GM18499 (cell line): ENCODE results near the gene PIP4K2A.
"Not testable (repeated sequence)": the region's sequence is repeated elsewhere in the genome, so short reads cannot be mapped to it uniquely, and the experiment has no call there.

ENCODE experiments used
- ATAC-seq: cut with Tn5 transposase; IDR thresholded peaks from one replicate; pipeline ENCODE4 v1.9.1; 2021; ENCODE audit warnings: moderate number of reproducible peaks; ENCODE audit not compliant: insufficient read depth, unreplicated experiment

The PIP4K2A gene

GRCh38 chr10:22698941-22699440 lies 15.4 kb downstream of the PIP4K2A start:
- ATAC-seq = no peak

DNA sequence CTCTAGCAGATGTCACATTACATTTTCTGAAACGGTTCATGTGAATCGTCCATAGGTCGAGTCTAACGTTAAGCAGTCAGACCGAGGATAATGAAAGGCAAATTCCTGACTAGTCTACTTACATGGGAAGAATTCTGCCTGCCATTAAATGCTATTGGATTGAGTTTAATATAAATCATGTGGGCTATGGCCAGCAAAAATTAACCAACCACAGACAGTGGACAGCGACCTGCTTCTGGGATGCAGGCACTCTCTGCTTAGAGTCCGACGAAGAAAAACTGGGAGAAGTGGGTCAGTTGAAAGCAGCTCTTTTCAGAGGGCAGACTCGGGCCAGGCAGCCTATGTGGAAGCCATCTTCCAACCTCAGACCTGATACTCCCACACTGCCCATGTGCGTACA lies 16.6 kb downstream of the PIP4K2A start:
- ATAC-seq = no peak

GRCh38 chr10:22697101-22697500 lies 17.3 kb downstream of the PIP4K2A start:
- ATAC-seq = no peak

DNA sequence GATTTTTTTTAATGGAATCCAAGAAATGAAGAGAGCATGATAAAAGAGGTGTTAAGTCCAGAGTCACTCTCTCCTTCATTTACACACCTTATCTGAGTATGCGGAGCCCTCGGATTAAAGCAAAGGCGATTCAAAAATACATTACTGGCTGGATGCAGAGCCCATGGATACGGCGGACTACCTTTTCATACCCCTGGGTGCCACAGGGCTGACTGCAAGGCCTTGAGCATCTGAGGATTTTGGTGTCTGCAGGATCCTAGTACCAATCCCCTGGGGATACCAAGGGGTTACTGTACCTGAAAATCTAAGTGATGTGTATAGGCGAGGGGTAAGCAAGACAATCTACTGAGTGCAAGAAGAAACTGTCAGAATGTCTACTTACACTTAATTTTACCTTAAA lies 20.5 kb downstream of the PIP4K2A start:
- no peak for ATAC-seq

DNA sequence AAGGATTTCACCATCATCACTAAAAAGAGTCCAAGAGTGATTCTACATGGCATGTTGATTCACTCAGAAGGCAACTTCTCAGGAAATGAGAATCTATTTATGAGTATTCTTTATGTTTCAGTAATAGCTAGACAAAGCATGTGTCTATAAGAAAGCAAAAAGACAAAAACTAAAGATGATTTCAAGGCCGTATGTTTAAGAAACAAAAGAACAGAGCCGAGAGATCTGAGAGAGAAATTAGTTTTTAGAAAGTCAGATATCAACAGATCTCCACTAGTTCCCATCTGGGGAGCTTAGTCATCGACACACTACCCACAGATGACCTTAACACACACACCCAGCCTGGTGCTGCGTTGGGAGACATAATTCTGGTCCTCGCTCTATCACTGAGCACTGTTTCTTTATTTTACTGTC lies 21.0 kb downstream of the PIP4K2A start:
- ATAC-seq = no peak

DNA sequence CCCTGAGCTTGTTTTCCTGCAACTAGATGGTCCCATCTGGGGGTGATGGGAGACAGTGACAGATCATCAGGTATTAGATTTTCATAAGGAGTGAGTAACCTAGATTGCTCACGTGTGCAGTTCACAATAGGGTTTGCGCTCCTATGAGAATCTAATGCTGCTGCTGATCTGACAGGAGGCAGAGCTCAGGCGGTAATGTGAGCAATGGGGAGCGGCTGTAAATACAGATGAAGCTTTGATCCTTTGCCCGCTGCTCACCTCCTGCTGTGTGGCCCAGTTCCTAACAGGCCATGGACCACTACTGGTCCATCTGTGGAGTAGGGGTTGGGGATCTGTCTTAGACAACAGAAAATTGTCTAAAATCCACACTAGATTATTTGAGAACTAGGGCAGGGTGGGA lies 22.3 kb downstream of the PIP4K2A start:
- ATAC-seq = not testable (repeated sequence)

DNA sequence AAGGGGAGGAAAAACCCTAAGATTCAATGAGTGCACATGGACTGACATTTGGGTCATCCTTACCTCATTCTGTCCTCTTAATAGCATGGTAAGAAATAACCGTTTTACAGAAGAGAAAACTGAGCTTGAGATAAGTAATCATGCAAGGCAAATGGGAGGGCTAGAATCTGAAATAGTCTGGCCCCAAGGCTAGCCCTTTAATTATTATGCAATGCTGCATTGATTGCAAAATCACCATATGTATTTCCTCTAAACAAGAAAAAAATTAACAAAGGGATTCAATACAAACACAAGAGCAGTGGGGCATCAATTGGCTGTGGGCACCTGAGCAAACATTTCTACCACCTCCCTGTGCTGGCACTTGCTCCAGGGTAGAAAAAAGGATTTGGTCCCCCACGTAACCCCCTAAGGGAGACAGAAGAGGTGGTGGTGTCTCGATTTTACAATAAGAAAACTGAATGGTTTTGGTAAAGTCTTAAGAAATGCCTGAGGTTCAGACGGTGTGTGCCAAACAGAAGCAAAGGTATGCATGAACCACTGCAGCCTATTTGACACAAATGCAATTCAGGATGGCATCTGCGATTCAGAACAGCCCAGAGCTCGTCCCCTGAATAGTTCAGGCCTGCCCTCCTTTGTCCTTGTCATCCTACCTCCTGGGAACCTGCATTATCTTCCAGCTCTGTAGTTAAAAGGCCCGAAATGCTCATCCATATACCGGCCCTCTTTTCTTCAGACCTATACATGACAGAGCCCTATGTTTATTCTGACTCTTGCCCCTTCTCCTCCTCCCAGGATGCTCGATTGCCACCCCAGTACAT lies 23.6 kb downstream of the PIP4K2A start:
- ATAC-seq = no peak

- no peak for ATAC-seq
Measured at GRCh38 chr10:22690158-22690557, 24.2 kb downstream of the PIP4K2A start.

DNA sequence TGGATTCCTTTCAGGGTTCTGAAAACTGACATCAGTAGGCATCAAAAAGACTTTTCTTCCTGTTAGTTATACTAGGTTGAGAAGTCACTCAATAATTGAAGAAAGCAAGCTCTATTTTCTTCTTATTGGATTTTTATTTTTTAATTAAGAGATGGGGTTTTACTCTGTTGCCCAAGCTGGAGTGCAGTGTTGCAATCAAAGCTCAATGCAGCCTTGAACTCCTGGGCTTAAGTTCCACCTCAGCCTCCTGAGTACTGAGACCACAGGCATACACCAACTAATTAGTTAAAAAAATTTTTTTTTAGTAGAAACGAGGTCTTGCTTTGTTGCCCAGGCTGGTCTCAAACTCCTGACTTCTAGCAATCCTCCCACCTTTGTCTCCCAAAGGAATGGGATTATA lies 28.0 kb downstream of the PIP4K2A start:
- no peak for ATAC-seq

GRCh38 chr10:22685926-22686325 lies 28.5 kb downstream of the PIP4K2A start:
- no peak for ATAC-seq

DNA sequence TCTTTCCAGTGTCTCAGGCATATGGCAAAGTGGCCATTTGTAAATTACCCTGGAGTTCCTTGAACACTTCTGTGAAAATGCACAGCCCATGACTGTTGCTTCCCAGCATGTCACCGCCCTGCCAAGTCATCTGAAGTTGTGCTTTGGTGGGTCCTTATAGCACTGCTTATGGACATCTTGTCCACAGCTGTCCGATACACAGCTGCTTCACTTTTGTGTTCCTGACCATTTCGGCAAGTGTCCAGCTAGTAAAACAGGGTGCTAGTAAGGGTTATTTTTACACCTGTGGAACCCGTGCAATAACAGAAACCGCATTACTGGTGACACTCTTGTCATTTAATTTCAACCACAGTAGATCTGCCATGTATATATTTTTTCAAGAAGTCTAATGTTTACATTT lies 29.7 kb downstream of the PIP4K2A start:
- no peak for ATAC-seq

- peak; percentile 46 for ATAC-seq
Measured at GRCh38 chr10:22683140-22683389, 31.3 kb downstream of the PIP4K2A start.

GRCh38 chr10:22682237-22683139 lies 31.9 kb downstream of the PIP4K2A start:
- no peak for ATAC-seq

DNA sequence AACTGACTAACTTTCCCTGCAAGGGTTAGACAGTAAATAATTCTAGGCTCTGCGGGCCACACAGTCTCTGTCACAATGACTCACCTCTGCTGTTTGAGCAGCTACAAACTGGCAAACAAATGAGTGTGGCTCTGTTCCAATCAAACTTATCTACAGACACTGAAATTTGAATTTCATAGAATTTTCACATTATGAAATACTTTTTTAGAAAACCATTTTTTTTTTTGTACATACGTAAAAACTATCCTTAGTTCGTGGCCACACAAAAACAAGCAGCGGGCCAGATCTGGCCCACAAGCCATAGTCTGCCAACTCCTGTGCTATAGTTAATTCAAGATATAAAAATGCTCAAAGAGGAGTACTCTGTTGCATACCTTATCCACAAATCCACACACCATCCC lies 32.6 kb downstream of the PIP4K2A start:
- no peak for ATAC-seq

DNA sequence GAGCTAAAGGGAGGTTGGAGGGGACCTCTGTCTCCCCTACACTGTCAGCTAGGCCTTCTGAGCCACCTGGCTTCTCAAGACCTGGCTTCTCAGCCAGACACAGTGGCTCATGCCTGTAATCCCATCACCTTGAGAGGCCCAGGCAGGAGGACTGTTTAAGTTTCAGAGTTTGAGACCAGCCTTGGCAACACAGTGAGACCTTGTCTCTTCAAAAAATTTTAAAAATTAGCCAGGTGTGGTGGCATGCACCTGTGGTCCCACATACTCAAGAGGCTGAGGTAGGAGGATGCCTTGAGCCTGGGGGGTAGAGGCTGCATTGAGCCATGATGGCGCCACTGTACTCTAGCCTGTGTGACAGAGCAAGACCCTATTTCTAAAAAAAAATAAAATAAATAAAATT lies 33.1 kb downstream of the PIP4K2A start:
- ATAC-seq = no peak

DNA sequence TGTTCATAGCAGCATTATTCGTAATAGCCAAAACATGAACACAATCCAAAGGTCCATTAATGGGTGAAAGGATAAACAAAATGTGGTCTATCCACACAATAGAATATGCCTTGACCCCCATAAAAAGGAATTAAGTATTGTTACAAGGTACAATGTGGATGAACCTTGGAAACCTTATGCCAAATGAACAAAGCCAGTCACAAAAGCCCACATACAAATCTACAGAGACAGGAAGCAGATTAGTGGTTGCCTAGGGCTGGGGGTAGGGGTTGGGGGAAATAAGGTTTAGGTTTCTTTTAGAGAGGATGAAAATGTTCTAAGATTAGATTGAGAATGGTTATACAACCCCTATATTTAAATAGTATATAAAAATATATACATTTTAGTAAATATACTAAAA lies 34.8 kb downstream of the PIP4K2A start:
- ATAC-seq = no peak

- ATAC-seq = no peak
Measured at GRCh38 chr10:22677333-22677732, 37.0 kb downstream of the PIP4K2A start.

DNA sequence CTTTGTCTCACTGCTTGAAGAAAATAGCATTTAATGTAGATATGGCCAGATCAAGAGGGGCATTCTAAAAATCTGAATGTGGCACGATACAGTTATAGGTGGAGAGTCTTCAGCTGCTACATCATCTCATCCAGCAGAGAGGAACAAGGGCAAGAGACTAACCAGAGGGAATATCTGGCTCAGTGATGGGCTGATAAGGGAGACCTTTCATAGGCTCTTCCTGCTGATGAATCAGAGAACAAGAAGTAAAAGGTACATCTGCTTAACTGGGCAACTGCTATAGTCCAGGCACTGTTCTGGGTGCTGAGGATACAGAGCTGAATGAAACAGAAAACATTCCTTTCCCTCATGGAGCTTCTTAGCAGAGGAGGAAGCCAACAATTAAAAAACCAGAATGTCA lies 37.9 kb downstream of the PIP4K2A start:
- no peak for ATAC-seq

GRCh38 chr10:22674573-22674930 lies 39.8 kb downstream of the PIP4K2A start:
- ATAC-seq = no peak

DNA sequence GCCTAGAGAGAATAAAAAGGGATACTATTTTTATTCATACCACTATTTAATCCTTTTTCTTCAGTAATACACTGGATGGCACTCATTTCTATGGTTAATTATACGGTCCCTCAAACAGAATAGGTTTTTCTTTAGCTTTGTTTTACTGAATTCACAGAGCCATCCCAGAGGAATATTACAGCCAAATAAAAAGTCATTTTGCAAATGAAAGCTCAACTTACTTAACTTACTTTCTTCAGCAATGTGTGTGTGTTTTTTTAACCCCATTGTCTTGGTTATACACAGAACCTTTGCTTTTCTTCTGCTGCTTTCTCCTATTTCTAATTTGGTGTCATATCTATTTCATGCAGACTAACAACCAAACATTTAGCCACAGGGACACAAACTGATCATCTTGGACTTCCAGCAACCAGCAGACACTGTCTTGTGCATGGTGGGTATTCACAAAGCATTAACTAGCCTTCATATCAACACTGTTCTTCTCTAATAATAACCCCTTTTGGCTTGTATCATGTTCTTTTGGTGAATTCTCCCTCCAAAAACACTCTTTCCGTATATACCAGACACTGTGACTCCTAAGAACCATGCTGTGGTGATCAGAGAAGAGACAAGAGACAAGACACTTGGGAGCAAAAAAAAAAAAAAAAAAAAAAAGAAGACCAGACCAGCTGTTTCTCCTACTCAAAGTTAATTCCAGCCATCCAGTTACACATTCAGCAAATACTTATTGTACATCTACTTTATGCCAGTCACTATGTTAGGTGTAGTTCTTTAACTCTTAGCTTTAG lies 40.4 kb downstream of the PIP4K2A start:
- no peak for ATAC-seq

- ATAC-seq = no peak
Measured at GRCh38 chr10:22673091-22673392, 41.3 kb downstream of the PIP4K2A start.
